ENCODE measurements around the gene FBLIM1. TPM values are rescaled to one million over a fixed set of nuclear protein-coding genes. Genes with fewer than 3 reads are reported as not detected.

The FBLIM1 gene
- total RNA-seq, 1 experiment from 2014 or later: 78.3 TPM

DNA sequence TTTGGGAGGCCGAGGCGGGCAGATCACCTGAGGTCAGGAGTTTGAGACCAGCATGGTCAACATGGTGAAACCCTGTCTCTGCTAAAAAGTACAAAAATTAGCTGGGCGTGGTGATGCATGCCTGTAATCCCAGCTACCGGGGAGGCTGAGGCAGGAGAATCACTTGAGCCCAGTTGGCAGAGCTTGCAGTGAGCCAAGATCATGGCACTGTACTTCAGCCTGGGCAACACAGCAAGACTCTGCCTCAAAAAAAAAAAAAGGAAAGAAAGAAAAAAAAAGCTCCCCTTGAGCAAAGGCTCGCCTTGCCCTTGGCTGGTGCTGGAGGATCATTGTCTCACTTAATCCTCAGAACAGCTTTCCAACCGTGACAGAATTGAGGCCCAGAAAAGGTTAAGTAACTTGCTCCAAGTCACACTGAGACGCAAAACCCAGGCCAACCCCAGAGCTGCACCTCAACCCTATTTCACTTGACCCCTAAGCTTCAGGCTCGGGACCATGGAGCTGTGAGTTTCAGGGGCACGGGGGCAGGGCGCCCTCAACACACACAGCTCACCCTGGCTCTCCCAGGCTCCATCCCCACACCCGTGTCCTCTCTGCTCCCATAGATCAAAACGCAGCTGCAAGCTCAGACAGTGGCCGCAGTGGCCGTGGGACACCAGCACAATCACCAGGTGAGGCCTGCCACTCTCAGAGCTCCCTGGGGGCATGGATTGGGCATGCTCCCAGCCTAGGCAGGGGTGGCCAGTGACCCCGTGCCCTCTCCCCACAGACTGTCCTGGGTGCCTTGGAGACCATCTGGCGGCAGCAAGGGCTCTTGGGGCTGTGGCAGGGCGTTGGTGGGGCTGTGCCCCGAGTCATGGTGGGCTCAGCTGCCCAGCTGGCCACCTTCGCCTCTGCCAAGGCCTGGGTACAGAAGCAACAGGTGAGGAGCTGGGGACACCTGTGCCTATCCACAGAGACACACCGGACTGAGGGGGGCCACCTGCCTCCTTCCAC lies 21.0 kb upstream of the FBLIM1 start:
- Mint-ChIP-seq H3K36me3 (no peaks in the 10 kb centered on the region), H3K27ac (no peak overlapping the region; the same call in 1 of the 2 replicates), H3K27me3 (ENCODE audit: low read depth) (no peaks in the 10 kb centered on the region), H3K4me3 (no peak overlapping the region), H3K4me1 (peaks cover 8% of the 10 kb centered on the region), H3K9me3 (no peaks in the 10 kb centered on the region)
- TF ChIP-seq, protein P1, sequence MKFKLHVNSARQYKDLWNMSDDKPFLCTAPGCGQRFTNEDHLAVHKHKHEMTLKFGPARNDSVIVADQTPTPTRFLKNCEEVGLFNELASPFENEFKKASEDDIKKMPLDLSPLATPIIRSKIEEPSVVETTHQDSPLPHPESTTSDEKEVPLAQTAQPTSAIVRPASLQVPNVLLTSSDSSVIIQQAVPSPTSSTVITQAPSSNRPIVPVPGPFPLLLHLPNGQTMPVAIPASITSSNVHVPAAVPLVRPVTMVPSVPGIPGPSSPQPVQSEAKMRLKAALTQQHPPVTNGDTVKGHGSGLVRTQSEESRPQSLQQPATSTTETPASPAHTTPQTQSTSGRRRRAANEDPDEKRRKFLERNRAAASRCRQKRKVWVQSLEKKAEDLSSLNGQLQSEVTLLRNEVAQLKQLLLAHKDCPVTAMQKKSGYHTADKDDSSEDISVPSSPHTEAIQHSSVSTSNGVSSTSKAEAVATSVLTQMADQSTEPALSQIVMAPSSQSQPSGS (CRISPR knock-in tag; IDR thresholded peaks at IDR 0.05; ENCODE audit: borderline replicate concordance, low read depth): no peak
- TF ChIP-seq ZNF396 (CRISPR knock-in tag; IDR thresholded peaks at IDR 0.05; ENCODE audit: borderline replicate concordance) (no peak), ARID4B (CRISPR knock-in tag; IDR thresholded peaks at IDR 0.05; ENCODE audit: borderline replicate concordance) (no peak), NR2C2 (CRISPR knock-in tag; IDR thresholded peaks at IDR 0.05) (no peak), ZNF121 (CRISPR knock-in tag; IDR thresholded peaks at IDR 0.05) (0 out of 2 replicates have a peak, but pooled peaks have one; percentile 16), JAZF1 (CRISPR knock-in tag; IDR thresholded peaks at IDR 0.05) (no peak), PREB (CRISPR knock-in tag; IDR thresholded peaks at IDR 0.05; ENCODE audit: borderline replicate concordance) (no peak)
- ChIA-PET POLR2A (interaction anchor here (0.6 kb wide), 1 partner anchor 143 kb away, joined by 4 read pairs; no protein-coding TSS in a partner anchor), CTCF (interaction anchor here (0.9 to 1.1 kb wide), 2 partner anchors 10 to 57 kb away, joined by 3 read pairs; no protein-coding TSS in a partner anchor)
- ATAC-seq (no peak), DNase-seq (ENCODE audit: low spot score) (no peak)

DNA sequence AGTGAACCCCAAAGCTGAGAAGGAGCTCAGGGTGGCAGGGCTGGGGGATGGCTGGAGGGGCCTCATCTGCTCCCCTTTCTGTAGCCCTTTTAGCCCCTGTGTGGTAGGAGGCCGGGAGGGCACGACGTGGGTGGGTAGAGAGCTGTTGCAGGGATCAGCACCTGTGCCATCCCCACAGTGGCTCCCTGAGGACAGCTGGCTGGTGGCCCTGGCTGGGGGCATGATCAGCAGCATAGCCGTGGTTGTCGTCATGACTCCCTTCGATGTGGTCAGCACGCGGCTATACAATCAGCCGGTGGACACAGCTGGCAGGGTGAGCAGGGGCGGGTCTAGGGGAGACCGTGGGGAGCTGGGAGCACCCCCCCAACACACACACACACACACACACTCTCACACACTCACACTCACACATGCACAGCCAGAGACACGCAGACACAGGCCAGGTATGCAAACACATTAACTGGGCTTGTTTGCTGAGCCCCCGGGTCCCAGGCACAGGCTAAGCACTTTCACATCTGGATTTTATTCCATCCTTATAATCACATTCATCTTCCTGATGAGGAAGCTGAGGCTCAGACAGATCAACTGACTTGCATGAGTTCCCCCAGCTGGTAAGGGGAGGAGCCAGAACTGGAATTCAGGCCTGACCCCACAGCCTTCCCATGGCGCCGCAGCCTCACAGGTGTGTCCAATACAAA lies 20.0 kb upstream of the FBLIM1 start:
- TF ChIP-seq OVOL2 (CRISPR knock-in tag; IDR thresholded peaks at IDR 0.05; ENCODE audit: borderline replicate concordance): no peak
- TF ChIP-seq CREB1 (CRISPR knock-in tag; IDR thresholded peaks at IDR 0.05): no peak
- Mint-ChIP-seq H3K4me1 (peaks cover 8% of the 10 kb centered on the region), H3K36me3 (no peaks in the 10 kb centered on the region), H3K27ac (no peak overlapping the region), H3K27me3 (ENCODE audit: low read depth) (no peaks in the 10 kb centered on the region), H3K9me3 (no peaks in the 10 kb centered on the region), H3K4me3 (no peak overlapping the region)
- POLR2A ChIA-PET: interaction anchor here (0.6 kb wide), 1 partner anchor 144 kb away, joined by 4 read pairs; no protein-coding TSS in a partner anchor
- no peak for ATAC-seq
- CTCF ChIA-PET: interaction anchor here (1.4 to 4.3 kb wide), 3 partner anchors 11 to 29 kb away, joined by 5 to 51 read pairs (median 6); no protein-coding TSS in a partner anchor
- no peak for DNase-seq (ENCODE audit: low spot score)

DNA sequence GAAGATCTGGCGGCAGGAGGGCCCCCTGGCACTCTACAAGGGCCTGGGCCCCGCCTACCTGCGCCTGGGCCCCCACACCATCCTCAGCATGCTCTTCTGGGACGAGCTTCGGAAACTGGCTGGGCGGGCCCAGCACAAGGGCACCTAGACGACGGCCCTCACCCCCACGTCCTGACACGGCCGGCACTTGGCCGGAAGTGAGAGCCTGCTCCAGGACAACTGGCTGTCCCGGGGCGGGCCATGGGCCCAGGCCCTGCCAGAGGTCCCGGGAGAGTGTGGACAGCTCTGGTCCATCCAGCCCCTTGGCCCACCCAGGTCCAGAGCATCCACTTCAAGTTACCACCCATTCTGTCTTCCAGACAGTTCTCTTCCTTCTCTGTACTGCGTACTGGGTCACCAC lies 19.3 kb upstream of the FBLIM1 start:
- Mint-ChIP-seq H3K4me3 (no peak overlapping the region), H3K36me3 (no peaks in the 10 kb centered on the region), H3K4me1 (peaks cover 8% of the 10 kb centered on the region), H3K27me3 (ENCODE audit: low read depth) (no peaks in the 10 kb centered on the region), H3K27ac (0 out of 2 replicates have a peak overlapping the region, but pooled peaks have one; percentile 57), H3K9me3 (no peaks in the 10 kb centered on the region)
- POLR2A ChIA-PET: no interaction called here
- CTCF ChIA-PET: interaction anchor here (0.5 to 4.3 kb wide), 12 partner anchors 10 to 579 kb away, joined by 3 to 51 read pairs (median 5); no protein-coding TSS in a partner anchor
- ATAC-seq (no peak), DNase-seq (ENCODE audit: low spot score) (no peak)
- TF ChIP-seq ZNF423 (CRISPR knock-in tag; IDR thresholded peaks at IDR 0.05): no peak
- TF ChIP-seq ATF6 (CRISPR knock-in tag; IDR thresholded peaks at IDR 0.05): no peak
- TF ChIP-seq, protein P2, sequence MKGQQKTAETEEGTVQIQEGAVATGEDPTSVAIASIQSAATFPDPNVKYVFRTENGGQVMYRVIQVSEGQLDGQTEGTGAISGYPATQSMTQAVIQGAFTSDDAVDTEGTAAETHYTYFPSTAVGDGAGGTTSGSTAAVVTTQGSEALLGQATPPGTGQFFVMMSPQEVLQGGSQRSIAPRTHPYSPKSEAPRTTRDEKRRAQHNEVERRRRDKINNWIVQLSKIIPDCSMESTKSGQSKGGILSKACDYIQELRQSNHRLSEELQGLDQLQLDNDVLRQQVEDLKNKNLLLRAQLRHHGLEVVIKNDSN (CRISPR knock-in tag; IDR thresholded peaks at IDR 0.05): no peak
- TF ChIP-seq, protein P3, sequence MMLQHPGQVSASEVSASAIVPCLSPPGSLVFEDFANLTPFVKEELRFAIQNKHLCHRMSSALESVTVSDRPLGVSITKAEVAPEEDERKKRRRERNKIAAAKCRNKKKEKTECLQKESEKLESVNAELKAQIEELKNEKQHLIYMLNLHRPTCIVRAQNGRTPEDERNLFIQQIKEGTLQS (CRISPR knock-in tag; conservative IDR thresholded peaks at IDR 0.05): no peak

Data from WTC11 (cell line).